Skin epidermis (tissue), 12 donors: ENCODE data around the gene ARMC9.

Source experiments
- H3K27ac ChIP-seq, 21 experiments: fragments of 200-600 bp; sonication (generic) in 11 of 21; one replicate each; pipeline ENCODE4 v1.5.0; 2020; ENCODE audit warnings: mild to moderate bottlenecking in 3 of 21, inconsistent platforms in 2 of 21, moderate library complexity in 2 of 21
- H3K4me3 ChIP-seq, 7 experiments: fragments of 200-600 bp; sonication (generic) in 2 of 7; one replicate each; pipeline ENCODE4 v1.5.0; 2020; ENCODE audit warnings: inconsistent platforms in 2 of 7, mild to moderate bottlenecking in 2 of 7, moderate library complexity in 1 of 7

The ARMC9 gene

GRCh38 chr2:231199219-231199618 lies 788 bp downstream of the ARMC9 start:
- Histone ChIP-seq H3K27ac (peak overlapping the region in 12 of 21 experiments; percentile 7 to 83 (median 63)), H3K4me3 (peak overlapping the region; percentile 47 to 98 (median 78))

- H3K4me3 ChIP-seq, result no peak overlapping the region
Observed at GRCh38 chr2:231200805-231201474, 2.5 kb downstream of the ARMC9 start.

GRCh38 chr2:231201475-231201814 lies 3.0 kb downstream of the ARMC9 start:
- Histone ChIP-seq H3K4me3 (no peak overlapping the region), H3K27ac (peak overlapping the region in 1 of 21 experiments; percentile 39)

More at GRCh38 chr2:231200805-231201474, 2.5 kb downstream of the ARMC9 start:
- H3K27ac ChIP-seq, result peak overlapping the region in 1 of 21 experiments; percentile 39

- Histone ChIP-seq H3K4me3 (no peak overlapping the region), H3K27ac (no peak overlapping the region)
Observed at GRCh38 chr2:231203087-231203486, 4.7 kb downstream of the ARMC9 start.

GRCh38 chr2:231204146-231204545 lies 5.7 kb downstream of the ARMC9 start:
- H3K4me3 ChIP-seq, result no peak overlapping the region
- H3K27ac ChIP-seq, result no peak overlapping the region

GRCh38 chr2:231204581-231204980 lies 6.2 kb downstream of the ARMC9 start:
- Histone ChIP-seq H3K4me3 (no peak overlapping the region), H3K27ac (no peak overlapping the region)

GRCh38 chr2:231207734-231208133 lies 9.3 kb downstream of the ARMC9 start:
- Histone ChIP-seq H3K4me3 (no peak overlapping the region), H3K27ac (no peak overlapping the region)

GRCh38 chr2:231210782-231211181 lies 12.4 kb downstream of the ARMC9 start:
- Histone ChIP-seq H3K4me3 (no peak overlapping the region), H3K27ac (no peak overlapping the region)

- no peak overlapping the region for H3K27ac ChIP-seq
Observed at GRCh38 chr2:231211486-231211885, 13.1 kb downstream of the ARMC9 start.

GRCh38 chr2:231212329-231212845 lies 14.0 kb downstream of the ARMC9 start:
- no peak overlapping the region for H3K4me3 ChIP-seq
- no peak overlapping the region for H3K27ac ChIP-seq

More at GRCh38 chr2:231211486-231211885, 13.1 kb downstream of the ARMC9 start:
- H3K4me3 ChIP-seq, result no peak overlapping the region

- H3K4me3 ChIP-seq, result no peak overlapping the region
- H3K27ac ChIP-seq, result no peak overlapping the region
Observed at GRCh38 chr2:231213931-231214642, 15.7 kb downstream of the ARMC9 start.

GRCh38 chr2:231218366-231218765 lies 19.9 kb downstream of the ARMC9 start:
- no peak overlapping the region for H3K4me3 ChIP-seq
- H3K27ac ChIP-seq, result no peak overlapping the region

- no peak overlapping the region for H3K27ac ChIP-seq
- no peak overlapping the region for H3K4me3 ChIP-seq
Observed at GRCh38 chr2:231219289-231219688, 20.9 kb downstream of the ARMC9 start.

- Histone ChIP-seq H3K27ac (peak overlapping the region in 4 of 21 experiments; percentile 10 to 47 (median 28)), H3K4me3 (no peak overlapping the region)
Observed at GRCh38 chr2:231221761-231222160, 23.3 kb downstream of the ARMC9 start.

- Histone ChIP-seq H3K4me3 (no peak overlapping the region), H3K27ac (peak overlapping the region in 4 of 21 experiments; percentile 10 to 47 (median 28))
Observed at GRCh38 chr2:231222318-231223000, 24.0 kb downstream of the ARMC9 start.

- peak overlapping the region in 2 of 21 experiments; percentile 10 to 13 for H3K27ac ChIP-seq
- H3K4me3 ChIP-seq, result no peak overlapping the region
Observed at GRCh38 chr2:231223001-231223375, 24.6 kb downstream of the ARMC9 start.

- Histone ChIP-seq H3K4me3 (no peak overlapping the region), H3K27ac (peak overlapping the region in 1 of 21 experiments; percentile 13)
Observed at GRCh38 chr2:231223458-231223976, 25.1 kb downstream of the ARMC9 start.

GRCh38 chr2:231227310-231228162 lies 29.1 kb downstream of the ARMC9 start:
- Histone ChIP-seq H3K27ac (peak overlapping the region in 5 of 21 experiments; percentile 6 to 72 (median 42)), H3K4me3 (no peak overlapping the region)

GRCh38 chr2:231228223-231228622 lies 29.8 kb downstream of the ARMC9 start:
- Histone ChIP-seq H3K4me3 (no peak overlapping the region), H3K27ac (no peak overlapping the region)
